Cardiac muscle cell (in vitro differentiated cells and primary cell): ENCODE data around the gene TWNK. TPM values are rescaled to one million over a fixed set of nuclear protein-coding genes. Genes with fewer than 3 reads are reported as not detected.
A peak's percentile ranks its signal among the peaks of the same experiment; 100 is the strongest.

Experiments
- DNase-seq, 2 donors: peaks; one replicate each; pipeline versions ENCODE4 v3.0.0 to v3.0.0-alpha.2; 2010 to 2017; ENCODE audit warnings: low read depth in 1 of 2, low spot score in 1 of 2
- H3K27ac ChIP-seq: fragments of 200-600 bp; sonication (generic); 2 replicates; pipeline ENCODE4 v1.5.1; 2016
- H3K27me3 ChIP-seq: fragments of 200-600 bp; sonication (generic); 2 replicates; pipeline ENCODE4 v1.6.0; 2016; ENCODE audit warnings: control low read depth
- H3K36me3 ChIP-seq: fragments of 200-600 bp; sonication (generic); 2 replicates; pipeline ENCODE4 v1.5.1; 2016; ENCODE audit warnings: control low read depth
- H3K4me1 ChIP-seq: fragments of 200-600 bp; sonication (generic); 2 replicates; pipeline ENCODE4 v1.8.1; 2017; ENCODE audit warnings: low read depth, mild to moderate bottlenecking, mixed run types
- H3K4me3 ChIP-seq: fragments of 200-600 bp; sonication (generic); 2 replicates; pipeline ENCODE4 v1.5.1; 2016; ENCODE audit warnings: mild to moderate bottlenecking
- H3K9me3 ChIP-seq: fragments of 200-600 bp; sonication (generic); 2 replicates; pipeline ENCODE4 v1.5.1; 2017; ENCODE audit warnings: low read depth, mild to moderate bottlenecking, control low read depth
- polyA plus RNA-seq: library from polyadenylated mRNA; unstranded; fragments of >200 nt; fragmentation: Nextera tagmentation; extraction: Ambion mirVana; gene quantifications from 2 replicates; pipeline ENCODE4 v1.2.1, GENCODE V29; 2016
- total RNA-seq: library from RNA; depleted of rRNA; stranded (reverse); fragments of >200 nt; gene quantifications from 2 replicates; pipeline ENCODE4 v1.2.3, GENCODE V29; 2016
- TF ChIP-seq, protein P1 (sequence below): IDR thresholded peaks from 2 replicates; pipeline ENCODE4 v1.5.1; 2012; ENCODE audit warnings: low read depth, mild to moderate bottlenecking, low read length

The TWNK gene
- total and polyA plus RNA-seq, 2 experiments from 2014 or later: 6.9 to 7.6 TPM

DNA sequence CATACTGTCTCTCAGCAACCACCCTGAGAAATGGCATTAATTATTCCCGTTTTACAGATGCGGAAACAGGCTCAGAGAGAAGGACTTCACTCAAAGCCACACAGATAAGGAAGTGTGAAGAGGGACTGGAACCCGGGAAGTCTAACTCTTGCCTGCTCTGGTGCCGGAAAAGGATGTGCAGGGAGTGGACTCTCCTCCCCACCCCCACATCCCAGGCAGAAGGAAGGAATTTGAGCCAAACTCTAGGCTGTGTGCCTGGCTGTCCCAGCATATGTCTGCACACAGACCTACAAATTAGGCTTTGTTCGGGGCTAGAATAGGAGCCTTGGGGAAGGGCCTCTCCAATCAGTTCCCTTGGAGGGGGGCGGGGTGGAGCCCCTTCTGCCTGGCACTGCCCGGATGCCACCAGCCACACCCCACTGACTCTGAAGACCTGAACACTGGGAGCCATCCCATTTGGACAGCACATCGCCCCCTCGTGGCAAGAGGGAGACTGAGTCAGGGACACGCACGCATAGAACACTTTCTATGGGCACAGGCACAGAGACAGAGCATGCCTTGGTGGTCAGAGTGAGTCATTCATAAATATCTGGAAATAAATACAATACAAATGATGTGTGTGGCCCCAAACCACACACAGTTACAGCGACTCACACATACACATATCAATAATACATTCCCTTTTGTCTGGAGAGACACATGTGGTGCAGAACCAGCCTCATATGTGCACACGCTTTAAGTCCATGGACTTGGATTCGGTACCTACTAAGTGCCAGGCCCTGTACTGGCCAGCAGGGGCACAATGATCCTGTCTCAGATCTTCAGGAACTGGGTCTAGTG lies 25.4 kb downstream of the TWNK start:
- peak; percentile 91 to 94 for DNase-seq
- no peaks in the 10 kb centered on the region for H3K36me3 ChIP-seq
- no peak overlapping the region for H3K4me3 ChIP-seq
- TF ChIP-seq, protein P1, sequence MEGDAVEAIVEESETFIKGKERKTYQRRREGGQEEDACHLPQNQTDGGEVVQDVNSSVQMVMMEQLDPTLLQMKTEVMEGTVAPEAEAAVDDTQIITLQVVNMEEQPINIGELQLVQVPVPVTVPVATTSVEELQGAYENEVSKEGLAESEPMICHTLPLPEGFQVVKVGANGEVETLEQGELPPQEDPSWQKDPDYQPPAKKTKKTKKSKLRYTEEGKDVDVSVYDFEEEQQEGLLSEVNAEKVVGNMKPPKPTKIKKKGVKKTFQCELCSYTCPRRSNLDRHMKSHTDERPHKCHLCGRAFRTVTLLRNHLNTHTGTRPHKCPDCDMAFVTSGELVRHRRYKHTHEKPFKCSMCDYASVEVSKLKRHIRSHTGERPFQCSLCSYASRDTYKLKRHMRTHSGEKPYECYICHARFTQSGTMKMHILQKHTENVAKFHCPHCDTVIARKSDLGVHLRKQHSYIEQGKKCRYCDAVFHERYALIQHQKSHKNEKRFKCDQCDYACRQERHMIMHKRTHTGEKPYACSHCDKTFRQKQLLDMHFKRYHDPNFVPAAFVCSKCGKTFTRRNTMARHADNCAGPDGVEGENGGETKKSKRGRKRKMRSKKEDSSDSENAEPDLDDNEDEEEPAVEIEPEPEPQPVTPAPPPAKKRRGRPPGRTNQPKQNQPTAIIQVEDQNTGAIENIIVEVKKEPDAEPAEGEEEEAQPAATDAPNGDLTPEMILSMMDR: peak; percentile 94
- H3K4me1 ChIP-seq: peaks cover 11% of the 10 kb centered on the region
- H3K27me3 ChIP-seq: peaks cover 9% of the 10 kb centered on the region
- no peak overlapping the region for H3K27ac ChIP-seq
- no peaks in the 10 kb centered on the region for H3K9me3 ChIP-seq

GRCh38 chr10:101013365-101013825 lies 26.1 kb downstream of the TWNK start:
- Histone ChIP-seq H3K27ac (no peak overlapping the region), H3K4me1 (peaks cover 11% of the 10 kb centered on the region), H3K9me3 (no peaks in the 10 kb centered on the region), H3K36me3 (no peaks in the 10 kb centered on the region), H3K4me3 (no peak overlapping the region), H3K27me3 (peaks cover 15% of the 10 kb centered on the region)
- no peak for DNase-seq
- TF ChIP-seq, protein P1: no peak

DNA sequence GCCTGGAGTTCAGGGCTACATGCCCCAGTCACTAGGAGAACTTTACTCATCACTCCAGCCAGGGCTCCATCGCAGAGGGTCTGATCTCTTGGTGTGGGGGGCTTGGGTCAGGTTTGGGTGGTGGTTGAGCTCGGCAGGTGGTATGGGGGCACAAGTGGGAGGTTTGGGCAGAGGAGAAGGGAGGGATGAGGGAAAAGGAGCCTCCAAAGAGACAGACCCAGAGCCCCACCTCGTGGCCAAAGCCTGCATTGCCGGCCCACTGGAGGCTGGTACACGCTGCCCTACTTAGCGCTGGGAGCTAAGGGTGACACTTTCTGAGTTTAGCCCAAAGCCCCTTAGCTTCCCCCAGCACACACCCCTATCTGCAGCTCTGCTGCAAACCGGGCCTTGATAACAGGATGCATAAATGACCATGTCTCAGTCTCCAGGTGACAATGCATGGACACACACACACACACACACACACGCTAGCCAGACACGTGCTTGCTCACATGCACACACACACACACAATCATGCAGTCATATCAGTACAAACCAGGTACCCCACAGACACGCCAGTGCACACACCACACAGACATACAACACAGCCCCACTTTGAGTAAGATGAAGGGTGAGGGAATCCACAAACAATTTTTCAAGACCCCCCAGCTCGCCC lies 27.0 kb downstream of the TWNK start:
- Histone ChIP-seq H3K27ac (no peak overlapping the region), H3K9me3 (no peaks in the 10 kb centered on the region), H3K4me1 (peaks cover 14% of the 10 kb centered on the region), H3K4me3 (no peak overlapping the region), H3K36me3 (no peaks in the 10 kb centered on the region), H3K27me3 (peaks cover 20% of the 10 kb centered on the region)
- peak; percentile 68 to 80 for DNase-seq
- TF ChIP-seq, protein P1: peak; percentile 97

- peak in 1 of 2 donors; percentile 53 for DNase-seq
- peaks cover 20% of the 10 kb centered on the region for H3K27me3 ChIP-seq
- TF ChIP-seq, protein P1: no peak
Measured at GRCh38 chr10:101014966-101015581, 27.7 kb downstream of the TWNK start.

DNA sequence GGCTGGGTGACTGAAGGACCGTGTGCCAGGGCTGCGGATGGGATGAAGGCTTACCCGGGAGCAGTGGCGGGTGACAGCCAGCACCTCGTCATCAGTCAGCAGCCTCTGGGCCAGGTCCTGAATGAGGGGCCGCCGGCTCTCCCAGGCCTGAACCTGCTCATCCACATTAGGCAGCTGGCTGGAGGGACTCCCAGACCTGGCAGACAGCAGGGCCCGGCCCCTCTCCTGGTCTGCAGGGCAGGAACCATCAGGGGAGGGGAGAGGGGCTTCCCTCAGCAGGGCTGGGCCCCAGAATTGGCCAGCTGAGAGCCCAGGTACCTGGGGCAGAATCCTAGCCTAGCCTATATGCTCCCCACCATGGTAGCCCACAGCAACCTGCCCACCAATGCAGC lies 28.2 kb downstream of the TWNK start:
- H3K36me3 ChIP-seq: no peaks in the 10 kb centered on the region
- no peak overlapping the region for H3K27ac ChIP-seq
- TF ChIP-seq, protein P1: no peak
- DNase-seq: no peak
- peaks cover 20% of the 10 kb centered on the region for H3K27me3 ChIP-seq
- H3K4me1 ChIP-seq: peaks cover 14% of the 10 kb centered on the region
- H3K9me3 ChIP-seq: no peaks in the 10 kb centered on the region
- no peak overlapping the region for H3K4me3 ChIP-seq

More at GRCh38 chr10:101014966-101015581, 27.7 kb downstream of the TWNK start:
- peaks cover 14% of the 10 kb centered on the region for H3K4me1 ChIP-seq
- H3K27ac ChIP-seq: no peak overlapping the region
- H3K9me3 ChIP-seq: no peaks in the 10 kb centered on the region
- no peak overlapping the region for H3K4me3 ChIP-seq
- H3K36me3 ChIP-seq: no peaks in the 10 kb centered on the region
